ENCODE results near the gene ELANE. TPM values are rescaled to one million over a fixed set of nuclear protein-coding genes. Genes with fewer than 3 reads are reported as not detected.

The ELANE gene
- under 1 TPM in 1 of 6 experiments, not detected in 5; 0.21 TPM for total RNA-seq (2021; fragmentation: NEBNext Ultra II Directional; extraction: Animal tissue kit (Norgen Biotek cat#: 25700))
- long read RNA-seq = 0 reads

GRCh38 chr19:852136-853013, at the start of gene ELANE:
Gene ELANE, plus strand, starts transcription at chr19:852303. Its CDS starts 26 bp downstream, at chr19:852329.
- TF ChIP-seq CTCF (IDR thresholded peaks at IDR 0.05) = no peak
- no peak within 1 kb of the TSS for H3K4me3 Mint-ChIP-seq
- no peaks in the 10 kb centered on the region for H3K9me3 Mint-ChIP-seq
- DNase-seq = no peak
- H3K27ac Mint-ChIP-seq = no peak within 1 kb of the TSS; the same call in 1 of the 2 replicates
- H3K36me3 Mint-ChIP-seq (ENCODE audit: low read depth) = no peaks in the 10 kb centered on the region
- H3K27me3 Mint-ChIP-seq (ENCODE audit: insufficient read depth) = peaks cover under 1% of the 10 kb centered on the region; the same call in 1 of the 2 replicates
- H3K4me1 Mint-ChIP-seq (ENCODE audit: low read depth) = no peaks in the 10 kb centered on the region

DNA sequence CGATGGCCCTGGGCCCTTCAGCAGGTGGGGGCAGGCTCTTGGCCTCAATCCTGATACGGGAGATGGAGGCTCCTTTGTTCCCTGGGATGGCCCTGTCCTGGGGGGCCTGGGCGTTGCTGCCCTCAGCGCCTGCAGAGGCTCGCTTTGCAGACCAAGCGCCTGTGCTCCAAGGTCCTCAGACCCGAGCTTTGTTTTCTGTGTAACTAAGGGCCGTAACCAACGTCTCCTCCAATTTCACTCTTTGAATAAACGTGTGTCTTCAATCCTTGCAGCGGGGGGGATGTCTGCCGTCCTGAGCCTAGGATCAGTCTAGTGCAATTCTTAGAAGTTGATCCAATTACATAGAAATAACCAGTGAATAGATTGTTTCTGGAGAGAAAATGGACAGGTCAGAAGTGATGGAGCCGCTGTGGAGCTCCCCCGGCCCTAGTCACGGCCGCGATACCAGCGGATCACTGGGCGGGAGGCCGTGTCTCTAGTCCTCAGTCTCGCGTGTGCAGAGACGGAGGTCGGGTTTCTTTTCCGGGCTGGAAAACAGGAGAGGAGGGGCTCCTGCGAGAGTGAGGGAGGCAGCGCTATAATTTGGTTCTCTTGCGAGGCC, 49.5 kb upstream of the ELANE start:
- Mint-ChIP-seq H3K36me3 (ENCODE audit: low read depth) (peaks cover 44% of the 10 kb centered on the region), H3K27me3 (ENCODE audit: insufficient read depth) (peaks cover 21% of the 10 kb centered on the region), H3K9me3 (no peaks in the 10 kb centered on the region), H3K27ac (peak overlapping the region; percentile 80), H3K4me1 (ENCODE audit: low read depth) (peaks cover 30% of the 10 kb centered on the region), H3K4me3 (peak overlapping the region; percentile 66)
- no peak for DNase-seq
- TF ChIP-seq CTCF (IDR thresholded peaks at IDR 0.05) = no peak

DNA sequence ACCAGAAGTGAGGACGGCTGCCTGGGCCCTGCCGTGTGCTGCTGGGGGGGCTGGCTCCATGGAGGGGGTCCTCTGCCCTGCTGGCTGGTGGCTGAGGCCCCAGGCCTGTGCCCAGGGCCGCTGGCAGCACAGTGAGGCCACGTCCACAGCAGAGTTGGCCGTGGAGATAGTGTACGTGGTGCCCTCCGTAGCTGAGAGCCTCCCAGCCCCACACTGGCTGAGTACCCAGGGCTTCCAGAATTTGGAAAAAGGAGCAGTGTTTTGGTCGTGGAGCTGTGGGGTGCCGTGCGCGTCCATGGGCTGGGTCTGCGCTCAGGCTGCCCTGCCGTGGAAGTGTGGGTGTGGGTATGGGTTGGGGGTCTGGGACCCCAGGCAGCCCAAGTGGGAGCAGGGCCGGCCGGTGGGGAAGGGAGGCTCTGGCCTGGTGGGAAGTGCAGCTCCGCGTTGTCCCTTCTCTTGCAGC, 49.0 kb upstream of the ELANE start:
- Mint-ChIP-seq H3K27ac (peak overlapping the region; percentile 42; the same call in 1 of the 2 replicates), H3K9me3 (no peaks in the 10 kb centered on the region), H3K36me3 (ENCODE audit: low read depth) (peaks cover 48% of the 10 kb centered on the region), H3K4me3 (no peak overlapping the region), H3K4me1 (ENCODE audit: low read depth) (peaks cover 30% of the 10 kb centered on the region), H3K27me3 (ENCODE audit: insufficient read depth) (peaks cover 23% of the 10 kb centered on the region)
- DNase-seq = no peak
- no peak for TF ChIP-seq CTCF (IDR thresholded peaks at IDR 0.05)

DNA sequence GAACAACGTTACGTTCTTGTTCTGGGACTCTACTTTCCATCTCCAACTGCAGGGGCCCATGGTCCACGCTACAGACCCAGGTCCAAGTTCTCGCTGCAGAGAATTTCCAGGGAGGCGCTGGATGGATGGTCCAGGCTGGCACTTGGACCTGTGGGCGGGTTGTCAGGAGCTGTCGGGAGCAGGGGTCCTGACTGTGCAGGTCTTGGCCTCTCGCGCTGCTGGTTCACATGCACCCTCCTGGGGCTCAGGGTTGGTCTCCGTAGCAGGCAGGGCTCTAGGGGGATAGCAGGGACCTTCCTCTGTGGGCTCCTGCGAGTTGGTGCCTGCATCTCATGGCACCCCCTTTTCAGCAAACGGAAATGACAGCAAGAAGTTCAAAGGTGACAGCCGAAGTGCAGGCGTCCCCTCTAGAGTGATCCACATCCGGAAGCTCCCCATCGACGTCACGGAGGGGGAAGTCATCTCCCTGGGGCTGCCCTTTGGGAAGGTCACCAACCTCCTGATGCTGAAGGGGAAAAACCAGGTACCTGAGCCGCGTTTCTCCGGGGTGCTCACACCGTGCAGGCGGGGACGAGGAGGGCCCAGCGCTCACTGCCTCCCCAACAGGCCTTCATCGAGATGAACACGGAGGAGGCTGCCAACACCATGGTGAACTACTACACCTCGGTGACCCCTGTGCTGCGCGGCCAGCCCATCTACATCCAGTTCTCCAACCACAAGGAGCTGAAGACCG, 48.3 kb upstream of the ELANE start:
- no peak for DNase-seq
- H3K4me1 Mint-ChIP-seq (ENCODE audit: low read depth) = peaks cover 30% of the 10 kb centered on the region
- peaks cover 42% of the 10 kb centered on the region for H3K36me3 Mint-ChIP-seq (ENCODE audit: low read depth)
- no peak overlapping the region for H3K4me3 Mint-ChIP-seq
- H3K9me3 Mint-ChIP-seq = no peaks in the 10 kb centered on the region
- no peak for TF ChIP-seq CTCF (IDR thresholded peaks at IDR 0.05)
- peaks cover 21% of the 10 kb centered on the region for H3K27me3 Mint-ChIP-seq (ENCODE audit: insufficient read depth)
- peak overlapping the region; percentile 42; the same call in 1 of the 2 replicates for H3K27ac Mint-ChIP-seq

DNA sequence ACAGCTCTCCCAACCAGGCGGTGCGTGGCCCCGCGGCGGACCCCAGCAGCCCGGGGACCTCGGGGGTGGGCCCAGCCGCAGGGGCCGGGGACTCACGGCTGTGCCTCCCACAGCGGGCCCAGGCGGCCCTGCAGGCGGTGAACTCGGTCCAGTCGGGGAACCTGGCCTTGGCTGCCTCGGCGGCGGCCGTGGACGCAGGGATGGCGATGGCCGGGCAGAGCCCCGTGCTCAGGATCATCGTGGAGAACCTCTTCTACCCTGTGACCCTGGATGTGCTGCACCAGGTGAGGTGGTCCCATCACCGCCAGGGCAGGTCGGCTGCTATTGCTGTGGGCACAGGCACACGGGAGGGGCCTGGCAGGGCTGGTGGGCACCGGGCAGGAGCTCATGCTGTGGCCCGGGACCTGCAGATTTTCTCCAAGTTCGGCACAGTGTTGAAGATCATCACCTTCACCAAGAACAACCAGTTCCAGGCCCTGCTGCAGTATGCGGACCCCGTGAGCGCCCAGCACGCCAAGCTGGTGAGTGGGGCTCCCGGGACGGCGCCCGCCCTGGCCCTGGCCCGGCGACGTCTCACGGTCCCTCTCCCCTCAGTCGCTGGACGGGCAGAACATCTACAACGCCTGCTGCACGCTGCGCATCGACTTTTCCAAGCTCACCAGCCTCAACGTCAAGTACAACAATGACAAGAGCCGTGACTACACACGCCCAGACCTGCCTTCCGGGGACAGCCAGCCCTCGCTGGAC, 47.5 kb upstream of the ELANE start:
- Mint-ChIP-seq H3K27me3 (ENCODE audit: insufficient read depth) (peaks cover 23% of the 10 kb centered on the region), H3K4me3 (no peak overlapping the region), H3K9me3 (no peaks in the 10 kb centered on the region), H3K36me3 (ENCODE audit: low read depth) (peaks cover 36% of the 10 kb centered on the region), H3K4me1 (ENCODE audit: low read depth) (peaks cover 26% of the 10 kb centered on the region), H3K27ac (no peak overlapping the region)
- DNase-seq = no peak
- no peak for TF ChIP-seq CTCF (IDR thresholded peaks at IDR 0.05)

Measured in HFFc6 (cell line).